Right lobe of liver (tissue), 6 donors: ENCODE results near the gene UBE2J2. TPM values are rescaled to one million over a fixed set of nuclear protein-coding genes. Genes with fewer than 3 reads are reported as not detected.

ENCODE experiments used
- ATAC-seq, 4 donors: fragments of 200-7000 bp; cut with Tn5 transposase; one replicate each; pipeline ENCODE4 v1.9.1; 2020; ENCODE audit warnings: mild to moderate bottlenecking in 4 of 4, moderate library complexity in 4 of 4
- DNase-seq, 3 donors: peaks; one replicate each; pipeline ENCODE4 v3.0.0-alpha.2; 2020
- H3K27ac ChIP-seq, 3 donors: fragments of 200-600 bp; one replicate each; pipeline ENCODE4 v1.8.0; 2022
- H3K27me3 ChIP-seq, 2 donors: fragments of 200-600 bp; one replicate each; pipeline ENCODE4 v1.8.0; 2022
- H3K36me3 ChIP-seq, 4 donors: fragments of 200-600 bp; sonication (generic) in 1 of 4; one replicate each; pipeline versions ENCODE4 v1.5.1 to v1.8.0; 2017 to 2022; ENCODE audit warnings: control low read depth in 1 of 4
- H3K4me1 ChIP-seq, 4 donors: fragments of 200-600 bp; sonication (generic) in 1 of 4; one replicate each; pipeline versions ENCODE4 v1.5.1 to v1.8.0; 2017 to 2022; ENCODE audit warnings: control low read depth in 1 of 4
- H3K4me3 ChIP-seq, 3 donors: fragments of 200-600 bp; one replicate each; pipeline ENCODE4 v1.8.0; 2022
- H3K9me3 ChIP-seq, 4 donors: fragments of 200-600 bp; sonication (generic) in 1 of 4; one replicate each; pipeline versions ENCODE4 v1.5.1 to v1.8.0; 2017 to 2022; ENCODE audit warnings: control low read depth in 1 of 4
- POLR2A ChIP-seq: fragments of 450-650 bp; IDR thresholded peaks from one replicate; pipeline ENCODE4 v1.6.1; 2017; ENCODE audit warnings: antibody characterized with exemption, mild to moderate bottlenecking
- WGBS: methylation state at CpG from one replicate; pipeline ENCODE4 v1.1.6; 2018; ENCODE audit warnings: low coverage, low lambda C conversion rate; ENCODE audit not compliant: insufficient coverage; ENCODE audit errors: missing lambda C conversion rate; 5-methylcytosine and 5-hydroxymethylcytosine counted together
- intact Hi-C, 2 donors: fragments of 100-400 bp; cut with DNase I; formaldehyde crosslinking; loops; one replicate each; pipeline versions ENCODE4 v1.11.2 to v1.14.1; 2022
- total RNA-seq, 6 experiments: library from RNA; depleted of rRNA in 2 of 6; stranded (reverse); fragments of >200 nt in 2 of 6; fragmentation: NEBNext Ultra II Directional in 3 of 6; extraction: Animal tissue kit (Norgen Biotek cat#: 25700) in 3 of 6; gene quantifications; one replicate each; pipeline versions ENCODE4 v1.1.0 to v1.2.4, GENCODE V29; 2016 to 2023
- TF ChIP-seq, protein P1 (sequence below), 4 donors: fragments of 200-600 bp in 3 of 4; fragments of 450-650 bp in 1 of 4; IDR thresholded peaks; one replicate each; pipeline versions ENCODE4 v1.5.1 to v1.8.0; 2016 to 2022; ENCODE audit warnings: antibody characterized with exemption in 4 of 4, mild to moderate bottlenecking in 2 of 4
- donor health status: DM: no; HTN: yes; CAD: no.
- donor health status: DM: no; HTN: no; CAD: no.
- donor health status: DM: no; HTN: no; CAD: no.
- donor health status: DM: no; HTN: yes; CAD: no.
- donor health status: DM: no; HTN: yes; CAD: no.

UBE2J2 gene
- total RNA-seq, 6 experiments from 2014 or later: 25.5 to 30.6 (median 26.9) TPM

DNA sequence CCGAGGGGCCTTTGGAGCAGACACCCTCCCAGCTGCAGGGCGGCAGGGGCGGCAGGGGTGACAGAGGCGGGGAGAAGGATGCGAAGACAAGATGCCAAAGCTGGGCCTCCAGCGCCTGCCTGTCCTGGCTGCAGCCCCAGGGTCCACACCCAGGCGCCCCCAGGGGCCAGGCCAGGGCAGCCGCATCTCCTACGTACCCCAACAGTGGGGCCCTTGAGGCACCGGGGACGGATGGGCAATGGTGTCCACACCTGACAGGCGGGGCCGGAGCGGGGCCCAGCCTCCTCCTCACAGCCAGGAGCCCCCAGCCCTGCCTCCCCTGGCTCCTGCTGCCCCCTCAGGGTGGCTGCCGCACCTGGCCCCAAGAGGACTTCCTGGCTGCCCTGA, 34.4 kb downstream of the UBE2J2 start:
- Histone ChIP-seq H3K27ac (no peak overlapping the region), H3K4me1 (peaks cover 0 to 22% (median 0%) of the 10 kb centered on the region in 4 donors), H3K36me3 (no peaks in the 10 kb centered on the region), H3K9me3 (no peaks in the 10 kb centered on the region), H3K27me3 (no peaks in the 10 kb centered on the region), H3K4me3 (peak overlapping the region in 1 of 3 donors; percentile 26)
- intact Hi-C loops: no loop called here
- no CpG with 5 or more reads among the region's 15 CpGs for WGBS
- ATAC-seq (no peak), DNase-seq (no peak)
- no peak for TF ChIP-seq POLR2A
- TF ChIP-seq, protein P1, sequence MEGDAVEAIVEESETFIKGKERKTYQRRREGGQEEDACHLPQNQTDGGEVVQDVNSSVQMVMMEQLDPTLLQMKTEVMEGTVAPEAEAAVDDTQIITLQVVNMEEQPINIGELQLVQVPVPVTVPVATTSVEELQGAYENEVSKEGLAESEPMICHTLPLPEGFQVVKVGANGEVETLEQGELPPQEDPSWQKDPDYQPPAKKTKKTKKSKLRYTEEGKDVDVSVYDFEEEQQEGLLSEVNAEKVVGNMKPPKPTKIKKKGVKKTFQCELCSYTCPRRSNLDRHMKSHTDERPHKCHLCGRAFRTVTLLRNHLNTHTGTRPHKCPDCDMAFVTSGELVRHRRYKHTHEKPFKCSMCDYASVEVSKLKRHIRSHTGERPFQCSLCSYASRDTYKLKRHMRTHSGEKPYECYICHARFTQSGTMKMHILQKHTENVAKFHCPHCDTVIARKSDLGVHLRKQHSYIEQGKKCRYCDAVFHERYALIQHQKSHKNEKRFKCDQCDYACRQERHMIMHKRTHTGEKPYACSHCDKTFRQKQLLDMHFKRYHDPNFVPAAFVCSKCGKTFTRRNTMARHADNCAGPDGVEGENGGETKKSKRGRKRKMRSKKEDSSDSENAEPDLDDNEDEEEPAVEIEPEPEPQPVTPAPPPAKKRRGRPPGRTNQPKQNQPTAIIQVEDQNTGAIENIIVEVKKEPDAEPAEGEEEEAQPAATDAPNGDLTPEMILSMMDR (IDR thresholded peaks at IDR 0.05): no peak

DNA sequence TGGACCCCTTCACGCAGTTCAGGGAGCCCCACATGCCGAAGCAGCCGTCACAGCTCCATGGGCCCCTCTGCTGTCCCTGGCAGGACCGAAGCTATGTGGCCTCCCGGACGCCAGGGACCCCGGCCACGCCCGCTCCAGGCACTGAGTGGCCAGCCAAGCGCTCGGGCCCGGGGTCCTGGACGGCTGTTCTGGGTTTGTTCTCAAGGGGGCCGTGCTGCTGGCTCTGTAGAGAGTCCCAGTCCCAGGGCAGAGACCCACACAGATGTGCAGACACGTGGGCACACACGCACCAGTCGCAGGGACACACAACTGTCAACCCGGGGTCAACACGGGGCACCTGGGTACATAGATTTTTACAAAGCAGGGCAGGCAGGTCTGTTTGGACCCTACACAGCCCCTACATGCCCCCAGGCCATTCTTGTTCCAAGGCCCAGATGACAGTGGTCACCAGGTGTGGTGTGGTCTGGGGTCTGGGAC, 34.9 kb downstream of the UBE2J2 start:
- no peak overlapping the region for H3K4me3 ChIP-seq
- H3K27ac ChIP-seq: no peak overlapping the region
- H3K36me3 ChIP-seq: no peaks in the 10 kb centered on the region
- H3K9me3 ChIP-seq: no peaks in the 10 kb centered on the region
- TF ChIP-seq POLR2A: no peak
- TF ChIP-seq, protein P1 (IDR thresholded peaks at IDR 0.05): no peak
- no peak for DNase-seq
- WGBS: no CpG with 5 or more reads among the region's 19 CpGs
- peaks cover 0 to 22% (median 0%) of the 10 kb centered on the region in 4 donors for H3K4me1 ChIP-seq
- H3K27me3 ChIP-seq: no peaks in the 10 kb centered on the region
- intact Hi-C loops: no loop called here
- no peak for ATAC-seq

DNA sequence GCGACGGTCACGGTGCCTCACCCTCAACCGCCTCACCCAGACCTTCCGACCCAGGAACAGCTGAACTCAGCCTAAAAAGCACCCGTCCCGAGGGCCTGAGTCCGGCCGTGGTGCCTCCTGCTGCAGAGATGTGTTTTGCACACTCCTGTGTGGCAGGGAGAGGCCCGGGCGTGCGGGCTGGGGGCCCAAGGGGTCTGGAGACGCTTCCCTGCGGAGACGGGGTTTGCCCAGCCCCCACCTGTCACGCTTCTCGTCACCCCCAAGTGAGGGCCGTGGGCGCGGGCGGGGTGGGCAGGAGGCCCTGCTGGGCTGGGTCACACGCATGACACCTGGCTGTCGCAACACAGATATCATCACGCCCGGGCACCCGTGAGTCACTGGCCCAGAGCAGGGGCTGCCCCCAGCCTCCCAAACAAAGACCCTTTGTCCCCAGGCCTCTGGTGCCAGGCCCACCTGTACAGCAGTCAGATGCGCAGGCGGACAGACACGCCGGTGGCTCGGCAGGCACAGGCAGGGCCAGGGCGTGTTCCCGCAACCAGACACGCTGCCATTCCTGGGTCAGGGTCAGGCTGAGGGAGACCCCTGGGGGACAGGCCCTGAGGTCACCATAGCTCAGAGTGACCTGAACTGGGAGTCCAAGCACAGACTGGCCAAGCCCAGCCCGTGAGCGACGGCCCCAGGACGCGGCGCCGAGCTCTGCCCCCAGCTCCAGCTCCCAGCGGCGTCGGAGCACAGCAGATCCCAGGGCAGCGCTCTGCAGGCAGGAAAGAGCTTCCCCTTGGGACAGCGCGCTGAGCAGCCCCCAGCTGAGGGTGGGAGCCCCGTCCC, 35.6 kb downstream of the UBE2J2 start:
- no peaks in the 10 kb centered on the region for H3K36me3 ChIP-seq
- intact Hi-C loops: no loop called here
- DNase-seq (peak in 1 of 3 donors; percentile 55), ATAC-seq (peak in 2 of 4 donors; percentile 1 to 36)
- H3K4me1 ChIP-seq: peaks cover 0 to 28% (median 0%) of the 10 kb centered on the region in 4 donors
- WGBS: 20% methylated on average over 3 of the region's 48 CpGs
- no peaks in the 10 kb centered on the region for H3K9me3 ChIP-seq
- H3K27me3 ChIP-seq: no peaks in the 10 kb centered on the region
- H3K27ac ChIP-seq: no peak overlapping the region
- TF ChIP-seq, protein P1 (IDR thresholded peaks at IDR 0.05): no peak
- no peak for TF ChIP-seq POLR2A
- H3K4me3 ChIP-seq: no peak overlapping the region

DNA sequence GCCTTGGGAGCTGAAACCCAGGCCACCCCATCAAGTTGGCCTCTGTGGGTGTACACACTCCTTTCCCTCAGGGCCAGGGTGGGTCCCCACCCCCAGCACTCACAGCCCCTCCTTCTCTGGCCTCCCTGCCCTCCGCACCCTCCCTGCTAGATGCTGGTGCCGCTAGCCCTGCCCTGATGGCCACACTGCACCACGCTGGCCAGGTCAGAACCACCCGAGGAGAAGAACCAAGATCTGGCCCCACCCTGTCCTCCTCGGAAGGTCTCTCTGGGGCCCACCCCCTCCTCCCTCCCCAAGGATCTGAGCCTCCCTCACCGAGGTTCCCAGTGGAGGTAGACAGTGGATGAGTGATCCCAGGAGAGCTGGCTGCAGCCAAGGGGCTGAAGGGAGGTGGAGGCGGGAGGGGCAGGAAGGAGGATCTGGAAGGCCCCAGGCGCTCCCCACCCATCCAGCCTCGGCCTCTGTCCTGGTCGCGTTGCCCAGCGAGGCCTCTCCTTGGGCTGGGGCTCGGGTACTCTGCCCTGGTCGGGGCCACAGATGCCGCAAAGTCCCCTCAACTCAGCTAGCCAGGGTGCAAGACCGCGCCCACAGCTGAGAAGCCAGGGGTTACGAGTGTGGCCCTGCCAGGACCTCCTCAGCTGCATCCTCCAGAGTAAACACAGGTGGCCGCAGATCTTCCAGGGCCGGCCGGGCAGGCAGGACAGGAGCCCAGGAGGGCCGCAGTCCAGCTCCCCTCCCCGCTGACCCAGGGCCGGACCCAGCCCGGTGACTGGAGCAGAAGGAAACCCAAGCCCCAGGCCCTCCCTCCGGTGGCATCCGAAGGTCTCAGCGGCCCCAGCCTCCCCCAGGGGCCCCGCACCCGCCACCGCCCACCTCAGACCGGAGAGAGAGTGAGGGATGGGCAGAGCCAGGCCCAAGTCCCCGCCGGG, 36.4 kb downstream of the UBE2J2 start:
- DNase-seq (no peak), ATAC-seq (peak in 3 of 4 donors; percentile 23 to 64 (median 31))
- WGBS: 40% methylated on average over 1 of the region's 34 CpGs
- Histone ChIP-seq H3K27ac (no peak overlapping the region), H3K36me3 (no peaks in the 10 kb centered on the region), H3K4me3 (no peak overlapping the region), H3K9me3 (no peaks in the 10 kb centered on the region), H3K27me3 (no peaks in the 10 kb centered on the region), H3K4me1 (peaks cover 0 to 34% (median 0%) of the 10 kb centered on the region in 4 donors)
- intact Hi-C loops: no loop called here
- TF ChIP-seq, protein P1 (IDR thresholded peaks at IDR 0.05): no peak
- TF ChIP-seq POLR2A: no peak
